ENCODE results near the gene MBLAC1. TPM values are rescaled to one million over a fixed set of nuclear protein-coding genes. Genes with fewer than 3 reads are reported as not detected.

Gene MBLAC1
- total and polyA plus RNA-seq, 10 of the 15 experiments (the other 5 are each of a cell fraction or from before 2014, with no cell fraction given): 0.24 to 3.2 (median 1.8) TPM; not detected in 1

DNA sequence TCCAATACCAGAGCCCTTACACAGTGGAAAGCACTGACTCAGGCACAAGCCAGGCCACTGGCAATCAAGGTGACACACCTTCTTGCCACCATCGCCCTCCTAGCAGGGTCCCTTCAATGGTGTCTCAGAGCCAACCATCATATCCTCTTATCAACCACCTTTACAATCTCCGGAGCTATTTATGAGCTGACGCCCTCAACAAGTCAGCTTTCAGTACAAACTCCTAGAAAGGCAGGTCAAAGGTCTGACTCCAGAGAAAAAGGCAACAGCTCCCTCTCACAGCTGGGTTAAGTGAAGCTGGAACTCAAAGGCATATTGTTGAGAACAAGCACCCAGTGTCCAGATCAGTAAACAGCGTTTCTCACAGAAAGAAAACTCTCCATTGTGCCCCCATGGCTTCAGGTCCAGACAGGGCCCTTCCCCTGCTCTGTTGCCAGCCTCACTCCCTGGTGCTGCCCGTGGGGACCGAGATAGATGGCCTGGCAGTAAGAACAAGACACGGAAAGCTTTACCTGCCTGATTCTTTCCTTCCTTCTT is 47.7 kb upstream of the MBLAC1 start:
- H3K4me3 ChIP-seq: no peak overlapping the region
- ChIA-PET CTCF (interaction anchor here (1.1 to 1.5 kb wide), 3 partner anchors 20 to 101 kb away, joined by 3 read pairs; no protein-coding TSS in a partner anchor), POLR2A (interaction anchor here (1.0 to 1.3 kb wide), 2 partner anchors 7 to 24 kb away, joined by 3 read pairs; no protein-coding TSS in a partner anchor), SMC1A (ENCODE audit: uncharacterized antibody, unreplicated experiment) (no interaction called here), RAD21 (ENCODE audit: unreplicated experiment) (no interaction called here)
- DNase-seq (ENCODE audit: low read depth, low spot score): no peak
- H3K36me3 ChIP-seq (ENCODE audit: control insufficient read depth in 2 of 2, insufficient read depth in 2 of 2, low read length in 1 of 2): peaks cover 8 to 24% of the 10 kb centered on the region in 2 experiments
- H3K27me3 ChIP-seq (replicated peaks in 1 of 2; ENCODE audit: control insufficient read depth in 2 of 2, insufficient read depth in 2 of 2, low read length in 1 of 2): no peaks in the 10 kb centered on the region
- FAIRE-seq: no peak
- no peak for ATAC-seq
- BruUV-seq (replicated peaks): no TSS peak
- TF ChIP-seq POLR2AphosphoS5 (IDR thresholded peaks at IDR 0.05; ENCODE audit: low read length) (0 out of 2 replicates have a peak, but pooled peaks have one; percentile 32), NR2C2 (IDR thresholded peaks at IDR 0.05; ENCODE audit: borderline replicate concordance, control insufficient read depth, insufficient read length, low read depth) (no peak)
- H3K9ac ChIP-seq (ENCODE audit: control insufficient read depth, insufficient read depth, low read length): no peak overlapping the region
- 93% methylated on average over 7 of the region's 7 CpGs for WGBS (ENCODE audit: insufficient coverage, insufficient replicate concordance, low lambda C conversion rate, missing lambda C conversion rate)
- H3K79me2 ChIP-seq (ENCODE audit: control insufficient read depth, insufficient read depth, low read length): peaks cover 41% of the 10 kb centered on the region
- no peak overlapping the region for H3K4me2 ChIP-seq (ENCODE audit: control insufficient read depth, insufficient read depth)
- intact Hi-C loops (cut with micrococcal nuclease; ENCODE audit: unreplicated experiment) (no loop called here), in situ Hi-C loops (cut with MboI) (no loop called here)
- H3K4me1 ChIP-seq (ENCODE audit: control insufficient read depth, insufficient read depth, low read length): peaks cover 4% of the 10 kb centered on the region
- no peaks in the 10 kb centered on the region; the same call in 2 of the 3 replicates for H3K9me3 ChIP-seq (replicated peaks; ENCODE audit: control insufficient read depth, insufficient read depth, low read length)
- no peaks in the 10 kb centered on the region for H4K20me1 ChIP-seq (ENCODE audit: control insufficient read depth, insufficient read depth)
- H3K27ac ChIP-seq (ENCODE audit: control insufficient read depth, insufficient read depth): no peak overlapping the region
- no peak overlapping the region for H2AFZ ChIP-seq (ENCODE audit: control insufficient read depth, low read depth, low read length)

DNA sequence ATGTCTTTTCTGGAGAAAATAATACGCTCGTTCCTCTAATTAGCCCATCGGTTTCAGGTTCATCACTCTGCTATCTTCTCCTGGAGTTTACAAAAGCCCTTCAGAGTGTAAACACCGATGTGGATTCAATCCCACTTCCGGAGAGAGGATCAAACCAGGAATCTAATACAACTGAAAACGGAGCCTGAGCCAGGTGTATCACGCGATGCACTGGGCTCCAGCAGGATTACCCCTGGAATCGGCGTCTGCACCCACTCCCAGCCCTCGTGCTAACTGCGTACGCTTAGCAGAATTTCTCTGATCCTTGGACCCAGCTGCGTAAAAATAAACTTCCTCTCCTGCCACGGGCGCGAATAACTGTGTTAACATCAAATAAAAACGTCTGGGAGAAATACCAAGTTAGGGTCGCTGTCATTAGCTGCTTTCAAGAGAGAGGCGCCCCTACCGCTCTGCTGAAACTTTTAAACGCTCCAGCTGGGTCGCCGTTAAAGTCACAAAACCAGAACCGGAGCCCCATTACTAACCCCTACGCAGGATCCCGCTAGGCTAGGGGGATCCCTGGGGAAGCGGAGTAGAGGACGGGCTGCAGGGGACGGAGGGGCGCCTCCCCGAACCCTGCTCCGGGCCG is 45.7 kb upstream of the MBLAC1 start:
- RAD21 ChIA-PET (ENCODE audit: unreplicated experiment): interaction anchor here (1.4 kb wide), 1 partner anchor 83 kb away, joined by 3 read pairs; no protein-coding TSS in a partner anchor
- H3K4me1 ChIP-seq (ENCODE audit: control insufficient read depth, insufficient read depth, low read length): peaks cover 4% of the 10 kb centered on the region
- TSS peak; percentile 72 for BruUV-seq (replicated peaks)
- CTCF ChIA-PET: interaction anchor here (1.2 to 1.4 kb wide), 3 partner anchors 31 to 58 kb away, joined by 3 read pairs; no protein-coding TSS in a partner anchor
- peaks cover 41% of the 10 kb centered on the region for H3K79me2 ChIP-seq (ENCODE audit: control insufficient read depth, insufficient read depth, low read length)
- peak; percentile 24; the same call in 1 of the 2 replicates for TF ChIP-seq NFIC (IDR thresholded peaks at IDR 0.05; ENCODE audit: low read depth, low read length)
- TF ChIP-seq, protein P1, sequence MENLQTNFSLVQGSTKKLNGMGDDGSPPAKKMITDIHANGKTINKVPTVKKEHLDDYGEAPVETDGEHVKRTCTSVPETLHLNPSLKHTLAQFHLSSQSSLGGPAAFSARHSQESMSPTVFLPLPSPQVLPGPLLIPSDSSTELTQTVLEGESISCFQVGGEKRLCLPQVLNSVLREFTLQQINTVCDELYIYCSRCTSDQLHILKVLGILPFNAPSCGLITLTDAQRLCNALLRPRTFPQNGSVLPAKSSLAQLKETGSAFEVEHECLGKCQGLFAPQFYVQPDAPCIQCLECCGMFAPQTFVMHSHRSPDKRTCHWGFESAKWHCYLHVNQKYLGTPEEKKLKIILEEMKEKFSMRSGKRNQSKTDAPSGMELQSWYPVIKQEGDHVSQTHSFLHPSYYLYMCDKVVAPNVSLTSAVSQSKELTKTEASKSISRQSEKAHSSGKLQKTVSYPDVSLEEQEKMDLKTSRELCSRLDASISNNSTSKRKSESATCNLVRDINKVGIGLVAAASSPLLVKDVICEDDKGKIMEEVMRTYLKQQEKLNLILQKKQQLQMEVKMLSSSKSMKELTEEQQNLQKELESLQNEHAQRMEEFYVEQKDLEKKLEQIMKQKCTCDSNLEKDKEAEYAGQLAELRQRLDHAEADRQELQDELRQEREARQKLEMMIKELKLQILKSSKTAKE (IDR thresholded peaks at IDR 0.05; ENCODE audit: low read depth, poor library complexity, severe bottlenecking): no peak
- FAIRE-seq (no peak), DNase-seq (ENCODE audit: low read depth, low spot score) (no peak), ATAC-seq (no peak; the same call in 2 of the 3 replicates)
- peak overlapping the region; percentile 89 for H3K27ac ChIP-seq (ENCODE audit: control insufficient read depth, insufficient read depth)
- in situ Hi-C loops (cut with MboI): no loop called here
- peak overlapping the region; percentile 85 for H2AFZ ChIP-seq (ENCODE audit: control insufficient read depth, low read depth, low read length)
- no peaks in the 10 kb centered on the region for H3K27me3 ChIP-seq (replicated peaks in 1 of 2; ENCODE audit: control insufficient read depth in 2 of 2, insufficient read depth in 2 of 2, low read length in 1 of 2)
- no peaks in the 10 kb centered on the region; the same call in 2 of the 3 replicates for H3K9me3 ChIP-seq (replicated peaks; ENCODE audit: control insufficient read depth, insufficient read depth, low read length)
- peak overlapping the region; percentile 88 for H3K4me3 ChIP-seq
- peaks cover 0 to 9% of the 10 kb centered on the region in 2 experiments for H3K36me3 ChIP-seq (ENCODE audit: control insufficient read depth in 2 of 2, insufficient read depth in 2 of 2, low read length in 1 of 2)
- POLR2A ChIA-PET: interaction anchor here (1.0 kb wide), 2 partner anchors 11 to 20 kb away, joined by 3 read pairs; partner anchors contain the start of genes AP4M1 and MCM7
- SMC1A ChIA-PET (ENCODE audit: uncharacterized antibody, unreplicated experiment): interaction anchor here (1.0 to 1.6 kb wide), 3 partner anchors 29 to 83 kb away, joined by 3 to 5 read pairs (median 3); no protein-coding TSS in a partner anchor
- H3K4me2 ChIP-seq (ENCODE audit: control insufficient read depth, insufficient read depth): peak overlapping the region; percentile 84
- WGBS (ENCODE audit: insufficient coverage, insufficient replicate concordance, low lambda C conversion rate, missing lambda C conversion rate): 6% methylated on average over 34 of the region's 34 CpGs
- H4K20me1 ChIP-seq (ENCODE audit: control insufficient read depth, insufficient read depth): no peaks in the 10 kb centered on the region
- intact Hi-C loops (cut with micrococcal nuclease; ENCODE audit: unreplicated experiment): loop anchor here (1.0 to 10.0 kb wide), 3 partner anchors 64 to 166 kb away; partner anchors contain the start of genes TRIM4 and ZKSCAN1
- peak overlapping the region; percentile 94 for H3K9ac ChIP-seq (ENCODE audit: control insufficient read depth, insufficient read depth, low read length)

Measured in GM12878 (cell line).